Common myeloid progenitor, CD34-positive (primary cell): ENCODE data around the gene POU2F1.

Experiments
- CTCF ChIA-PET: fragments of 350-600 bp; sonication (Branson Sonifier 250); formaldehyde crosslinking; loops from one replicate; lab custom pipeline; 2021; ENCODE audit warnings: antibody characterized with exemption; lab: Charles Lee
- POLR2A ChIA-PET: fragments of 350-600 bp; sonication (Branson Sonifier 250); formaldehyde crosslinking; loops from one replicate; lab custom pipeline; 2021; ENCODE audit warnings: antibody characterized with exemption; lab: Charles Lee
- DNase-seq, 3 donors: peaks; one replicate each; pipeline versions ENCODE4 v3.0.0 to v3.0.0-alpha.2; 2013
- H3K27ac ChIP-seq, 2 experiments: 1 replicate in 1 of 2; 2 replicates in 1 of 2; pipeline ENCODE4 v1.7.0; 2013; ENCODE audit warnings: inconsistent platforms in 2 of 2, low read length in 2 of 2, mild to moderate bottlenecking in 2 of 2, low read depth in 1 of 2, moderate library complexity in 1 of 2; ENCODE audit not compliant: severe bottlenecking in 2 of 2, insufficient read depth in 1 of 2, poor library complexity in 1 of 2
- H3K27me3 ChIP-seq, 5 experiments: replicated peaks in 2 of 5; 1 replicate in 3 of 5; 2 replicates in 2 of 5; pipeline versions ENCODE4 v1.6.1 to v1.7.0; 2013; ENCODE audit warnings: low read length in 4 of 5, mild to moderate bottlenecking in 2 of 5, moderate library complexity in 2 of 5, inconsistent platforms in 1 of 5; ENCODE audit not compliant: insufficient read depth in 5 of 5, control insufficient read depth in 4 of 5
- H3K36me3 ChIP-seq, 4 experiments: 1 replicate in 2 of 4; 2 replicates in 2 of 4; pipeline versions ENCODE4 v1.6.1 to v1.7.0; 2013; ENCODE audit warnings: low read length in 3 of 4, control low read depth in 1 of 4, mild to moderate bottlenecking in 1 of 4; ENCODE audit not compliant: control insufficient read depth in 4 of 4, insufficient read depth in 4 of 4
- H3K4me1 ChIP-seq, 4 experiments: 1 replicate in 3 of 4; 2 replicates in 1 of 4; pipeline versions ENCODE4 v1.6.1 to v1.7.1; 2013; ENCODE audit warnings: low read length in 3 of 4, mild to moderate bottlenecking in 3 of 4, control low read depth in 1 of 4, inconsistent platforms in 1 of 4, moderate library complexity in 1 of 4; ENCODE audit not compliant: control insufficient read depth in 4 of 4, insufficient read depth in 4 of 4; ENCODE audit errors: control extremely low read depth in 1 of 4
- H3K4me3 ChIP-seq, 7 experiments: 1 replicate in 4 of 7; 2 replicates in 3 of 7; pipeline versions ENCODE4 v1.5.1 to v1.7.0; 2013; ENCODE audit warnings: mild to moderate bottlenecking in 7 of 7, low read length in 6 of 7, moderate library complexity in 6 of 7, inconsistent platforms in 2 of 7, low read depth in 2 of 7, control low read depth in 1 of 7; ENCODE audit not compliant: insufficient read depth in 4 of 7, control insufficient read depth in 1 of 7; ENCODE audit errors: extremely low read depth in 1 of 7
- H3K9me3 ChIP-seq, 5 experiments: 1 replicate in 4 of 5; 2 replicates in 1 of 5; pipeline versions ENCODE4 v1.6.1 to v1.7.1; 2013; ENCODE audit warnings: low read length in 4 of 5, mild to moderate bottlenecking in 2 of 5, inconsistent platforms in 1 of 5, low read depth in 1 of 5, moderate library complexity in 1 of 5; ENCODE audit not compliant: control insufficient read depth in 4 of 5, insufficient read depth in 2 of 5; ENCODE audit errors: control extremely low read depth in 1 of 5
- WGBS: methylation state at CpG from one replicate; pipeline ENCODE4 v1.1.5; 2013; ENCODE audit not compliant: insufficient coverage; 5-methylcytosine and 5-hydroxymethylcytosine counted together

The POU2F1 gene

DNA sequence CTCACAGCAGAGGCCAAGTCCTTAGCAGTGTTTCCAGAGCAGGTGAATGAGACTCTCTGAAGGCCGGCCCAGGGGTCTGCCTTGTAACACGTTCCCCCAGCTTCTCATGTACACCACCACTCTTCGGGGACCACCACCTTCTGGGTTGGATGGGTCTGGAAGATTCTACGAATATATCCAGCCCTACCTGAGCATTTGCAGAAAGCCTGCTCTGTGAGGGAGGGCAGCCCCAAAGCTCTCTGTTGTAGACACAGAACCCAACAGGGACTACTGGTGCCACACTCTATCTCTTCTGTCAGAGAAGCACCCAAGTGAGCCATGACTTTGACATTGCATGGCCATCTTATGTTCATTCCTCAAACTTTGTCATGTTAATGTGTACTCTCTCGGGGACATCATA lies 235.8 kb downstream of the POU2F1 start:
- peak in 1 of 3 donors; percentile 8 for DNase-seq
- Histone ChIP-seq H3K27me3 (no peaks in the 10 kb centered on the region), H3K4me3 (peak overlapping the region in 4 of 7 experiments; percentile 30 to 92 (median 88)), H3K27ac (no peak overlapping the region), H3K36me3 (no peaks in the 10 kb centered on the region), H3K4me1 (peaks cover 3 to 25% (median 17%) of the 10 kb centered on the region in 4 experiments), H3K9me3 (no peaks in the 10 kb centered on the region)
- 92% methylated on average over 4 of the region's 5 CpGs for WGBS
- ChIA-PET POLR2A (interaction anchor here (0.6 kb wide), 2 partner anchors 36 to 386 kb away, joined by 3 read pairs; no protein-coding TSS in a partner anchor), CTCF (interaction anchor here (0.7 to 4.2 kb wide), 8 partner anchors 9 to 547 kb away, joined by 3 to 28 read pairs (median 5); no protein-coding TSS in a partner anchor)

DNA sequence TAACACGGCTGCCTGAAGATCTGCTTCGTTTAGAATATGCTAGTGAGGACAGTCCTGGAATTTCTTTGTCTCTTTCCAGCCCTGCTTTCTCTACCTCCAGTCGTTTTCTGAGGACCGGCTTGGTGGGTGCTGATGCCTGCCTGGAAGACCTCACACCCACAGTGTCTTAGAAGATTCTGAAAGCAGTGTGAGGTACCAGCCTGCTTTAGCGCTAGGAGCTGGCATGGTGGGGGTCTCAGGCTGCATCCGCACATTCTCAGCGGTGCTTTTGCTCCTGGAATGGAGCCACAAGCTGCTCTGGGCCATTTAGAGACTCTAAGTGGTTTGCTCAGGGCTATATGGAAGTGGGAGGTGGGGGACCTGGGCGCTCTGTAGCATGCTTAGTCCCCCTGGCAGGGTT lies 236.2 kb downstream of the POU2F1 start:
- Histone ChIP-seq H3K27me3 (no peaks in the 10 kb centered on the region), H3K36me3 (no peaks in the 10 kb centered on the region), H3K4me1 (peaks cover 3 to 25% (median 17%) of the 10 kb centered on the region in 4 experiments), H3K4me3 (no peak overlapping the region), H3K27ac (no peak overlapping the region), H3K9me3 (no peaks in the 10 kb centered on the region)
- WGBS: 100% methylated on average over 5 of the region's 8 CpGs
- no peak for DNase-seq
- POLR2A ChIA-PET: no interaction called here
- CTCF ChIA-PET: interaction anchor here (0.7 to 3.3 kb wide), 8 partner anchors 10 to 548 kb away, joined by 3 to 16 read pairs (median 4); no protein-coding TSS in a partner anchor

DNA sequence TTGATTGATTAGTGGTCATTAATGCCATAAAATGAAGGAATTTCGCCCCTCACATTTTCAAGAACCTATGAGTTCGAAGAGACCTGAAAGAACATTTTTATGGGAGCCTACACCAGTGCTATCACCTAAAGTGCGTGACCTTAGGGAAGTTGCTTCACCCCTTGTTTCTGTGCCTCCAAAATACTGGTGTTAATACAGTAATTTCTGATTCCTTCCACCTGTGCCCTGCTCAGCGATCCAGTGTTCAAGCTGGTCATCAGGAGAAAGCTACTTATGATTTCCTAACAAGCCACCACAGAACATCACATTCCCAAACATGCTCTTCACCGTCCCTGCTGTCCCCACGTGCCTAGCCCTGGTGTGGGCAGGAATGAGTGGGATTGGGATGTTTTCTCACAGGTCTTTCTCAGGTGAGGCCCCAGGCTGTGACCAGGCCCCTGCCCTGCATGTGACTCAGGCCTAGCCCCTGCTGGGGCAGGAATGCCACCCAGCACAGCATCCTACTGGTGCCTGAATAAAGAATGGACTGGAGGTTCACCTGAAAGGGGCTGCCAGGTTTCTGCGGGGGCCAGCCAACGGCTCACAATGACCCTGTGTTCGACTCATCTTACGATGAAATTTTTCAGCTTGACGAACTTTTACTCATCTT lies 237.4 kb downstream of the POU2F1 start:
- H3K9me3 ChIP-seq: no peaks in the 10 kb centered on the region
- H3K4me3 ChIP-seq: no peak overlapping the region
- H3K27ac ChIP-seq: no peak overlapping the region
- CTCF ChIA-PET: interaction anchor here (1.1 to 1.5 kb wide), 3 partner anchors 19 to 97 kb away, joined by 3 to 4 read pairs (median 3); no protein-coding TSS in a partner anchor
- peaks cover 3 to 25% (median 17%) of the 10 kb centered on the region in 4 experiments for H3K4me1 ChIP-seq
- H3K36me3 ChIP-seq: no peaks in the 10 kb centered on the region
- H3K27me3 ChIP-seq: no peaks in the 10 kb centered on the region
- no peak for DNase-seq
- WGBS: 81% methylated on average over 8 of the region's 11 CpGs
- POLR2A ChIA-PET: no interaction called here

DNA sequence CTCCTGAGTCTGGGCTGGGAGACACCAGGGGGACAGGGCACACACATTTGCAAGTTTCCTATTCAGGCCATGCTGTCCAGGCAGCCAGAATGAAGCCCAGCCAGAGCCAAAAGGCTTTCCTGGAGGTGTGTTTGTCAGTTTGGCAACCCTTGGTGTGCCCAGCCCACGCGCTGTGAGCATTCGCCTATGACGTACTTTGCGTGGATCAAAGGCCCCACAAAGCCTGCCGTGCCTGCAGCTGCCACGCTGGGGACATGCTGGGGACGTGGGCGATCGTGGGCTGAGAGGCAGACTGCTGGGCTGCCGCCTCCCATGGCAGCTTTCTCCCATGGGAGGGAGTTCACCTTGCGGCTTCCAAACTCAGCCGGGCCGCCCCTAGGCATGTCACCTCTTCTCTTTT lies 240.2 kb downstream of the POU2F1 start:
- ChIA-PET POLR2A (no interaction called here), CTCF (no interaction called here)
- Histone ChIP-seq H3K4me1 (peaks cover 3 to 8% (median 8%) of the 10 kb centered on the region in 4 experiments), H3K9me3 (no peaks in the 10 kb centered on the region), H3K27me3 (no peaks in the 10 kb centered on the region), H3K36me3 (no peaks in the 10 kb centered on the region), H3K4me3 (no peak overlapping the region), H3K27ac (no peak overlapping the region)
- WGBS: 97% methylated on average over 10 of the region's 14 CpGs
- no peak for DNase-seq

DNA sequence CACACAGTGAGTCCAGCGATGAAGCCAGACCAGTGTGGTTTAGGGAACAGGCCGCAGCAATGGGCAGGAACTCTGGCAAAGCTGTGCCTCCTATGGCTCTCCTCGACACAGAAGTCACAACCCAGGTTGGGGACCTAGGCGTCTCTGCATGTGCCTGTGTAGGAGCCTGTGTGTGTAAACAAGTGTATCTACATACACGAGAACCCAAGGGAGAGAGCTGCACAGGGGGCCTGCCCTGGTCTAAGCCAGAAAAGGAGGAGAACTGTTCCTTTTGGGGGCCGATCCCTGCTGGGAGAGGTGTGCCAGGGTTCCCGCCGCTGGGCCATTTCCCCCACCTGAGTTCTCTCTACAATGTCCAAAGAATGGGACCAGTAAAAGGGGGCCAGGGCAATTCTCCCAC lies 241.7 kb downstream of the POU2F1 start:
- no peak for DNase-seq
- ChIA-PET POLR2A (no interaction called here), CTCF (interaction anchor here (1.0 kb wide), 1 partner anchor 21 kb away, joined by 3 read pairs; no protein-coding TSS in a partner anchor)
- Histone ChIP-seq H3K9me3 (no peaks in the 10 kb centered on the region), H3K36me3 (no peaks in the 10 kb centered on the region), H3K4me1 (no peaks in the 10 kb centered on the region), H3K4me3 (no peak overlapping the region), H3K27me3 (no peaks in the 10 kb centered on the region), H3K27ac (no peak overlapping the region)
- 93% methylated on average over 7 of the region's 8 CpGs for WGBS

DNA sequence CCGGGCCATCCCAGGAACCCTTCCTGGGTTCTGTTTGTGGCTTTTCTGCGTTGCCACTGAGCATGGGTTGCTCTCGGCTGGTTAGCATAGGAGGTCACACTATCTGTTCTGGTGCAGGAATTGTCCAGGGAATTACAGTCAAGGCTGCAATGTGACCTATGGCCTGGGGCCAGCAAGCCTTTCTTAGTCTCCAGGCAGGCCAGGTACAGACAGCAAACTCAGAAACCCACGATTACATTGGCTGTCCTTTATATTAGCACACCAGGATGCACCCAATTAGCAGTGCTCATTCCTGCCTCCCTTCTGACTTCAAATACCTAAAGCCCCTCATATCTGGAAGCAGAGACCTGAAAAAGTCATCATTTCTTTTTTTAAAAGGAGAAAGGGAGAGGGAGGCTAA lies 242.4 kb downstream of the POU2F1 start:
- no peak overlapping the region for H3K27ac ChIP-seq
- H3K9me3 ChIP-seq: no peaks in the 10 kb centered on the region
- no peaks in the 10 kb centered on the region for H3K4me1 ChIP-seq
- ChIA-PET CTCF (no interaction called here), POLR2A (no interaction called here)
- no peak for DNase-seq
- no peaks in the 10 kb centered on the region for H3K36me3 ChIP-seq
- no peaks in the 10 kb centered on the region for H3K27me3 ChIP-seq
- 83% methylated on average over 3 of the region's 4 CpGs for WGBS
- no peak overlapping the region for H3K4me3 ChIP-seq

DNA sequence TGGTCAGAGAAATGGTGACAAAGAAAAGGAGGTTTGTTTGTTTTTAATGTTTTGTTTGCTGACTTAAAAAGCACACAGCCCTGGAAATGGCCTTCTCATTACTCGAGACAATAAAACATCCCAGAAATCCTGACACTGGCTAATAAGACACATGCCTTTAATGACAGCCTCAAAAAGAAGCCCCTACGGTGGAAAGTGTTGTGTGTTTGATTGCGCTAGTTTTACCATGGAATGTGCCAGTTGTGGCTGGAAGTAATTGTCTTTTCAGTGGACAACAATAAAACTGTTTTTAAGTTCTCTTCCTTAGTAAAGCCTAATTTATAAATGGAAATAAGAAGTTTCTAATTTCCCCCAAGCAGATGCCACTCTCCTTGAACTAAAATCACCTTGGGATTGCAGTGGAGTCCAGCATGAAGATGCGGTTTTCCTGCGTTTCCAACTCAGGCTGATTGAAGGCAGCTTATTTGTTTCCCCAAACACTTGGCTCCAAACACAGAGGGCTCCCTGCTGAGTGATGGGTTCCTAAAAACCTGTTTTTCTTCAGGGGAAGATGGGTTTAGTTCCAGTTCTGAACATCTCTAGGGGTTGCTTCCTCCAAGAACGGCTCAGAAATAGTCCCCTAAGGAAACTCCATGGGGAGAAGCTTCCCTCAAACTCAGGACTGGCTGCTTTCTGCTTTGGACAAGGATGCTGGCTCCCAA lies 243.3 kb downstream of the POU2F1 start:
- H3K9me3 ChIP-seq: no peaks in the 10 kb centered on the region
- WGBS: 96% methylated on average over 3 of the region's 6 CpGs
- DNase-seq: no peak
- H3K27me3 ChIP-seq: no peaks in the 10 kb centered on the region
- H3K27ac ChIP-seq: no peak overlapping the region
- CTCF ChIA-PET: interaction anchor here (1.2 to 1.3 kb wide), 2 partner anchors 14 to 23 kb away, joined by 4 to 5 read pairs; no protein-coding TSS in a partner anchor
- no peaks in the 10 kb centered on the region for H3K4me1 ChIP-seq
- POLR2A ChIA-PET: no interaction called here
- H3K36me3 ChIP-seq: no peaks in the 10 kb centered on the region
- H3K4me3 ChIP-seq: no peak overlapping the region
